ENCODE measurements around the gene LTA. TPM values are rescaled to one million over a fixed set of nuclear protein-coding genes. Genes with fewer than 3 reads are reported as not detected.
A peak's percentile ranks its signal among the peaks of the same experiment; 100 is the strongest.

Gene LTA

Small RNAs within 50 kb of the gene (small RNA-seq; reads per million reads assigned to genes)
- gene SNORA38 (ENCODE audit: low read depth) (16.7 reads per million, percentile 85 among the genes with 10 or more reads in this experiment), gene SNORD117 (ENCODE audit: low read depth) (154 reads per million, percentile 93 among the genes with 10 or more reads in this experiment), gene SNORD84 (ENCODE audit: low read depth) (not detected), gene UQCRHP1 (ENCODE audit: low read depth) (not detected)
